Gastrocnemius medialis (tissue), 4 donors: ENCODE data around the gene VWDE. TPM values are rescaled to one million over a fixed set of nuclear protein-coding genes. Genes with fewer than 3 reads are reported as not detected.

Experiments
- ATAC-seq, 2 donors: fragments of 150-250 bp; one replicate each; pipeline ENCODE4 v1.9.1; 2016
- DNase-seq, 2 donors: peaks; one replicate each; pipeline ENCODE4 v3.0.0-alpha.2; 2019
- H3K27ac ChIP-seq, 4 donors: fragments of 200-600 bp; sonication (generic); 1 replicate in 1 of 4; 2 replicates in 3 of 4; pipeline ENCODE4 v1.5.1; 2016 to 2018; ENCODE audit warnings: mild to moderate bottlenecking in 2 of 4, moderate library complexity in 1 of 4
- H3K27me3 ChIP-seq, 3 donors: fragments of 200-600 bp; sonication (generic) in 2 of 3; 1 replicate in 1 of 3; 2 replicates in 2 of 3; pipeline versions ENCODE4 v1.5.1 to v1.6.0; 2016 to 2019; ENCODE audit warnings: mild to moderate bottlenecking in 1 of 3, moderate library complexity in 1 of 3
- H3K36me3 ChIP-seq, 2 donors: fragments of 200-600 bp; sonication (generic) in 1 of 2; one replicate each; pipeline ENCODE4 v1.5.1; 2017 to 2018
- H3K4me1 ChIP-seq, 2 donors: fragments of 200-600 bp; sonication (generic) in 1 of 2; one replicate each; pipeline ENCODE4 v1.5.1; 2016 to 2017; ENCODE audit warnings: mild to moderate bottlenecking in 2 of 2
- H3K4me3 ChIP-seq, 4 donors: fragments of 200-600 bp; sonication (generic) in 3 of 4; 1 replicate in 1 of 4; 2 replicates in 3 of 4; pipeline ENCODE4 v1.5.1; 2016 to 2019; ENCODE audit warnings: mild to moderate bottlenecking in 2 of 4
- H3K9me3 ChIP-seq, 3 donors: fragments of 200-600 bp; sonication (generic) in 2 of 3; 1 replicate in 1 of 3; 2 replicates in 2 of 3; pipeline ENCODE4 v1.5.1; 2016 to 2019
- POLR2A ChIP-seq, 2 donors: fragments of 450-650 bp; IDR thresholded peaks; one replicate each; pipeline ENCODE4 v1.6.1; 2017; ENCODE audit warnings: antibody characterized with exemption in 2 of 2, mild to moderate bottlenecking in 2 of 2, moderate library complexity in 2 of 2
- in situ Hi-C, 4 donors: fragments of 200-750 bp; cut with MboI; loops; one replicate each; pipeline versions ENCODE4 v1.15.0 to v1.8.0; 2017; ENCODE audit warnings: low sequenced_read_pairs in 4 of 4
- intact Hi-C: fragments of 100-400 bp; cut with DNase I; formaldehyde crosslinking; loops from one replicate; pipeline ENCODE4 v1.15.1; 2023; ENCODE audit warnings: low total_unique reads
- total RNA-seq, 4 donors: library from RNA; depleted of rRNA; stranded (reverse); fragments of >200 nt; gene quantifications; one replicate each; pipeline versions ENCODE4 v1.1.0 to v1.2.3, GENCODE V29; 2016
- TF ChIP-seq, protein P1 (sequence below), 5 experiments: fragments of 450-650 bp in 3 of 5; fragments of 200-600 bp in 2 of 5; sonication (generic) in 2 of 5; IDR thresholded peaks in 4 of 5; conservative IDR thresholded peaks in 1 of 5; 1 replicate in 4 of 5; 2 replicates in 1 of 5; pipeline ENCODE4 v1.5.1; 2016 to 2019; ENCODE audit warnings: antibody characterized with exemption in 5 of 5, mild to moderate bottlenecking in 3 of 5, moderate library complexity in 3 of 5

The VWDE gene
- total RNA-seq, 4 donors from 2014 or later, result not detected

DNA sequence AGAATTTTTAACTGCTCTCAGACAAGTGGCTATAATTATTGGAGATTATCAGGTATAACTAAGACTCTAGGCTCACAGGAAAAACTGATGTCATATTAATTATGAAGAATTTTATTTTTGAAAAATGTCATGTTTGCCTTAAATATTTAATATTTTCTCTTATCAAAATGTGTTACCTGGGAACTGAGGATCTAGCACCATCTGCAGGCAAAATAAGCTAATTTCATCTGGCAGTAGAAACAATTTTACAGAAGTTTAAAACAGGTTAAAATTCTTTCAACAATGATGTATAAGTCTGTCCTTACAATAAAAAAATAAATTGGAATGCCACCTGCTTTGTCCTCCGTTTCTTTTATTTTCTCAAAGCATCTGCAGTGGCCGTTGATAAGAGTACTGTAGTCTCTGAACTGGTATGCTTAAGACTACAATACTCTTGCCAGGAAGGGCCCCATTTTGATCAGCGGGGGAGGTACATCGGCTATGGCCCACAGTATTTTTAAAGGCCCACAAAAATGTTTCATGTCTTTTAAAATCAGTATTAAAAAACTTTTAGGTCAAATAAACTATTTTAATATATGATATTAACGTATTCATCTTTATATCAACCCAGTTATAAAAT lies 81.3 kb downstream of the VWDE start:
- H3K4me1 ChIP-seq, result no peaks in the 10 kb centered on the region
- no peak for ATAC-seq
- no peak for DNase-seq
- no peak overlapping the region for H3K4me3 ChIP-seq
- no peaks in the 10 kb centered on the region for H3K9me3 ChIP-seq
- H3K27ac ChIP-seq, result no peak overlapping the region
- intact Hi-C loops (loop anchor here (2.0 to 5.0 kb wide), 2 partner anchors 255 to 894 kb away; no protein-coding TSS in a partner anchor), in situ Hi-C loops (loop anchor here in 3 of 4 donors (10.0 to 25.0 kb wide), 4 partner anchors 258 to 898 kb away; no protein-coding TSS in a partner anchor)
- H3K27me3 ChIP-seq, result no peaks in the 10 kb centered on the region
- H3K36me3 ChIP-seq, result no peaks in the 10 kb centered on the region
- TF ChIP-seq POLR2A (IDR thresholded peaks at IDR 0.05), result no peak
- TF ChIP-seq, protein P1, sequence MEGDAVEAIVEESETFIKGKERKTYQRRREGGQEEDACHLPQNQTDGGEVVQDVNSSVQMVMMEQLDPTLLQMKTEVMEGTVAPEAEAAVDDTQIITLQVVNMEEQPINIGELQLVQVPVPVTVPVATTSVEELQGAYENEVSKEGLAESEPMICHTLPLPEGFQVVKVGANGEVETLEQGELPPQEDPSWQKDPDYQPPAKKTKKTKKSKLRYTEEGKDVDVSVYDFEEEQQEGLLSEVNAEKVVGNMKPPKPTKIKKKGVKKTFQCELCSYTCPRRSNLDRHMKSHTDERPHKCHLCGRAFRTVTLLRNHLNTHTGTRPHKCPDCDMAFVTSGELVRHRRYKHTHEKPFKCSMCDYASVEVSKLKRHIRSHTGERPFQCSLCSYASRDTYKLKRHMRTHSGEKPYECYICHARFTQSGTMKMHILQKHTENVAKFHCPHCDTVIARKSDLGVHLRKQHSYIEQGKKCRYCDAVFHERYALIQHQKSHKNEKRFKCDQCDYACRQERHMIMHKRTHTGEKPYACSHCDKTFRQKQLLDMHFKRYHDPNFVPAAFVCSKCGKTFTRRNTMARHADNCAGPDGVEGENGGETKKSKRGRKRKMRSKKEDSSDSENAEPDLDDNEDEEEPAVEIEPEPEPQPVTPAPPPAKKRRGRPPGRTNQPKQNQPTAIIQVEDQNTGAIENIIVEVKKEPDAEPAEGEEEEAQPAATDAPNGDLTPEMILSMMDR (IDR thresholded peaks at IDR 0.05 in 4 of 5, conservative IDR thresholded peaks at IDR 0.05 in 1 of 5), result peak; percentile 21 to 60 (median 52)

DNA sequence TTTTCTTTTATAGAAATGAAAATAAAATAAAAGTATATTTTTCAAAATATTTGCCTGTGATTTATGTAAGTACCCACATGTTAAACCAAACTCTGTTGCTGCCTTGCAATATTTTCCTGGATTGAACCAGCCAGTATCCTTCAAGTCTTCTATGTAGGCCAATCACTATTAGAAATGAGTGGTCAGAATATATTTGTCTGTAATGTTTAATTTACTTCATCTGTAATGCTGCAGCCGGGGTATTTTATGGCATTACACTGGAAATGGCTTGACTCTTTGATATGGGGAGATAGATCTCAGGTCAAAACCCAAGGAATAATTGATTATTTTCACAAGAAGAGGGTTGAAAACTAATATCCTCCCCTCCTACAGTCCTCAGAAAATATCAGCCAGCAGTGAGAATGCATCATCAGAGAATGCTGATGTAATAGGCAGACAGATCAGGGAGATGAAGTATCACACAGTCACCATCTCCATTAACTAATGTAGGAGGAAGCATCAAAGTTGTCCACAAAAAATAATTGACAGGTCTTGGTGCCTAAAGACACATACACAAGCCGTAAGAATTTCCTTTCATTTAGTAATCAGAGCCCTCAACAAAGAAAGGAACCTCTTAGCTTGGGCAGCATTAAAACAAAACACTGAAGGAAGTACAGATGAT lies 82.5 kb downstream of the VWDE start:
- DNase-seq, result no peak
- H3K4me1 ChIP-seq, result no peaks in the 10 kb centered on the region
- TF ChIP-seq, protein P1 (IDR thresholded peaks at IDR 0.05 in 4 of 5, conservative IDR thresholded peaks at IDR 0.05 in 1 of 5), result no peak
- no peak for TF ChIP-seq POLR2A (IDR thresholded peaks at IDR 0.05)
- intact Hi-C loops (loop anchor here (5.0 kb wide), 1 partner anchor 254 kb away; no protein-coding TSS in a partner anchor), in situ Hi-C loops (loop anchor here in 3 of 4 donors (10.0 to 25.0 kb wide), 4 partner anchors 256 to 896 kb away; no protein-coding TSS in a partner anchor)
- ATAC-seq, result no peak
- H3K27me3 ChIP-seq, result no peaks in the 10 kb centered on the region
- no peak overlapping the region for H3K27ac ChIP-seq
- no peaks in the 10 kb centered on the region for H3K9me3 ChIP-seq
- no peak overlapping the region for H3K4me3 ChIP-seq
- H3K36me3 ChIP-seq, result no peaks in the 10 kb centered on the region

DNA sequence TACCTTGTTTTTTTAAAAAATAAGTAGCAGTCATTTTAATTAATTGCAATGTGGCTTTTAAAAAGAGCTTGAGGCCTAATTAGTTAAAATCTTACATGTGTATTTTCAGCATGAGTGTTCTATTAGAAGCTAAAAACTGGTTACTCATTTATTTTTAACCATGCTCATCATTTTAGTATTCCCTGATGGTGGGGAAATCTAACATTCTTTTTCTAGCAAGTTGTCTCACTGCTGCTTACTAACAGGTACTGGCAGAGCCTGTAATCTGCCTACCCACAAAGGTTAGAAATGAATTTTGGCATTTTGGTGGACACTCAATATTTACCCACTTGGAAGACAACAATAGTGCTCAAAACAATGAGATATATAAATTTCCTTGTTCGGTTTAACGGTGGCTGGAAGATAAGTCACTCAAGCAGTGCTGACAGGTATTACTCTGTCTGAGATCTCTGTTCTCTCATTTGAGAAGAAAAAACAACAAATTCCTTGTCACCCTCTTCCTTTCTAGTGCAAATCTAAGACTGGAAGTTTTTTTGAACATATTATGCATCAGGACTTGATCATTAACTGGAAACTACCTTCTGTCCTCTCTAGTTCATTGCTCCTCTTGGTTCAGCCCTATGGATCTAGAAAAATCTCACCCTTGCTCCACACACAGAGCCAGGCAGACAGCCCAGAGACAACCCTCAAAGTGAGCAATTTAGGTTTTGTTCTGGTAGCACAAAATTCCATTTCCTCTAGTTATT lies 83.3 kb downstream of the VWDE start:
- no peak for TF ChIP-seq POLR2A (IDR thresholded peaks at IDR 0.05)
- TF ChIP-seq, protein P1 (IDR thresholded peaks at IDR 0.05 in 4 of 5, conservative IDR thresholded peaks at IDR 0.05 in 1 of 5), result no peak
- no peaks in the 10 kb centered on the region for H3K4me1 ChIP-seq
- H3K4me3 ChIP-seq, result no peak overlapping the region
- in situ Hi-C loops, result loop anchor here in 3 of 4 donors (10.0 to 25.0 kb wide), 4 partner anchors 256 to 896 kb away; no protein-coding TSS in a partner anchor
- H3K9me3 ChIP-seq, result no peaks in the 10 kb centered on the region
- no peaks in the 10 kb centered on the region for H3K27me3 ChIP-seq
- ATAC-seq (no peak), DNase-seq (no peak)
- H3K27ac ChIP-seq, result no peak overlapping the region
- H3K36me3 ChIP-seq, result no peaks in the 10 kb centered on the region
- intact Hi-C loops, result loop anchor here (5.0 kb wide), 1 partner anchor 253 kb away; no protein-coding TSS in a partner anchor

DNA sequence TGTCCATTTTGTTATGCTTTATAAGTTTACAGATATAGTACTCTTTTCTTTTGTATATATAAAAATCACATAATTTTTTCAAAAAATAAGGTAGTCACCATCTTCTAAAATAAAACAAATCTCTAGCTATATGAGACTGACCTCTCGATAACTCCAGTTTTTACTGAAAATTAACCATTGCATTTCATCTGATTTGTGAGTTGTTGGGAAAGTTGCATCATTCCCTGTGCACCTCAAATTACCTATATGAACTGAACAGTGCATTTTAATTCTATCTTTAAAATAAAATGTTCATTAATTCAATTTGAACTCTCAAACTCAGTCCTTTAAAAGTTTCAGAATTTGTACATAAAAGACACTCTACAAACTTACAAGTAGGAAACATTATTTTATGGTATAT lies 86.0 kb downstream of the VWDE start:
- Histone ChIP-seq H3K9me3 (no peaks in the 10 kb centered on the region), H3K36me3 (no peaks in the 10 kb centered on the region), H3K4me3 (no peak overlapping the region), H3K27me3 (no peaks in the 10 kb centered on the region), H3K4me1 (no peaks in the 10 kb centered on the region), H3K27ac (no peak overlapping the region)
- DNase-seq (no peak), ATAC-seq (no peak)
- TF ChIP-seq, protein P1 (IDR thresholded peaks at IDR 0.05 in 4 of 5, conservative IDR thresholded peaks at IDR 0.05 in 1 of 5), result no peak
- no peak for TF ChIP-seq POLR2A (IDR thresholded peaks at IDR 0.05)
- intact Hi-C loops, result no loop called here
- in situ Hi-C loops, result loop anchor here in 2 of 4 donors (25.0 kb wide), 2 partner anchors 255 to 880 kb away; no protein-coding TSS in a partner anchor
